ENCODE measurements around the gene RNFT2.

- TF ChIP-seq, protein P1, sequence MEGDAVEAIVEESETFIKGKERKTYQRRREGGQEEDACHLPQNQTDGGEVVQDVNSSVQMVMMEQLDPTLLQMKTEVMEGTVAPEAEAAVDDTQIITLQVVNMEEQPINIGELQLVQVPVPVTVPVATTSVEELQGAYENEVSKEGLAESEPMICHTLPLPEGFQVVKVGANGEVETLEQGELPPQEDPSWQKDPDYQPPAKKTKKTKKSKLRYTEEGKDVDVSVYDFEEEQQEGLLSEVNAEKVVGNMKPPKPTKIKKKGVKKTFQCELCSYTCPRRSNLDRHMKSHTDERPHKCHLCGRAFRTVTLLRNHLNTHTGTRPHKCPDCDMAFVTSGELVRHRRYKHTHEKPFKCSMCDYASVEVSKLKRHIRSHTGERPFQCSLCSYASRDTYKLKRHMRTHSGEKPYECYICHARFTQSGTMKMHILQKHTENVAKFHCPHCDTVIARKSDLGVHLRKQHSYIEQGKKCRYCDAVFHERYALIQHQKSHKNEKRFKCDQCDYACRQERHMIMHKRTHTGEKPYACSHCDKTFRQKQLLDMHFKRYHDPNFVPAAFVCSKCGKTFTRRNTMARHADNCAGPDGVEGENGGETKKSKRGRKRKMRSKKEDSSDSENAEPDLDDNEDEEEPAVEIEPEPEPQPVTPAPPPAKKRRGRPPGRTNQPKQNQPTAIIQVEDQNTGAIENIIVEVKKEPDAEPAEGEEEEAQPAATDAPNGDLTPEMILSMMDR (IDR thresholded peaks at IDR 0.05) = no peak
- TF ChIP-seq POLR2A (IDR thresholded peaks at IDR 0.05) = no peak
These were observed 48.0 kb upstream of the RNFT2 start for GRCh38 chr12:116689979-116690744.
